DMS 273 treated with DMSO at 0.1 percent for 48 hours (cell line): ENCODE measurements around the gene NDFIP1.

Experiments
- DNase-seq: peaks from one replicate; lab custom pipeline; 2025; lab: John Stamatoyannopoulos, UW

NDFIP1 gene

DNA sequence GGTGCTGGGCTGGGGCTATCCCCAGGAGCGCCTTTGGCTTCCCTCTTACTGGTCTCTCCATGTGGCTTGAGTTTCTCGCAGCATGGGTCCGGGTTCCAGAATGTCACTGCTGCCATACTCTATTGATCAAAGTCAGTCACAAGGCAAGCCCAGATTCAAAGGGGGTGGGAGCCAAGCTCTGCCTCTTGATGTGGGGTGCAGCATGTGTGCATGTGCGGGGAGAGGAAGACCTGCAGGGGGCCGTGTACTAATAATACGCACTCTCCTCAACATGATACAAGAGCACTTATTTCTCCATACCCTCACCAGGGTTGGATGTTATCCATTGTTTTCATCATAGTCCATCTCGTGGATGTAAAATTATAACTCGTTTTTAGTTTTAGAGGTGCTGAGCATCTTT, 81.2 kb downstream of the NDFIP1 start:
- no peak for DNase-seq

DNA sequence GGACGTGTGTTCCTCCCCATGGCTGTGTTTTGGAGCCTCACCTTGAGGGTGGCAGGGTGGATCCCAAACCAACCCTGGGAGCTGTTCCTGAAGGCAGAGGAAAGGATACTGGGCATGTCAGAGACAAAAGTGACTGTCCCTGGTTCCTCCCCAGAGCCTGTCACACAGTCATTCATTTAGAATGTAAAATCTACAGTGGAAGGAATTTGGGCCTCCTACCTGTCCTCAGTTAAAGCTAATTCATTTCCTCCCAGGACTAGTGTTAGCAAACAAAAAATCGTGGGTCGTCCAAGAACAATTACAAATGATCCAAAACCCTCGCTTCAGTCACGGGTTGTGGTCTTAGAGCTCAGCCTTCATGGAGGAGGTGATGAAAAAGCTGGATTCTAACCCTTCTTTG, 83.2 kb downstream of the NDFIP1 start:
- DNase-seq = no peak

DNA sequence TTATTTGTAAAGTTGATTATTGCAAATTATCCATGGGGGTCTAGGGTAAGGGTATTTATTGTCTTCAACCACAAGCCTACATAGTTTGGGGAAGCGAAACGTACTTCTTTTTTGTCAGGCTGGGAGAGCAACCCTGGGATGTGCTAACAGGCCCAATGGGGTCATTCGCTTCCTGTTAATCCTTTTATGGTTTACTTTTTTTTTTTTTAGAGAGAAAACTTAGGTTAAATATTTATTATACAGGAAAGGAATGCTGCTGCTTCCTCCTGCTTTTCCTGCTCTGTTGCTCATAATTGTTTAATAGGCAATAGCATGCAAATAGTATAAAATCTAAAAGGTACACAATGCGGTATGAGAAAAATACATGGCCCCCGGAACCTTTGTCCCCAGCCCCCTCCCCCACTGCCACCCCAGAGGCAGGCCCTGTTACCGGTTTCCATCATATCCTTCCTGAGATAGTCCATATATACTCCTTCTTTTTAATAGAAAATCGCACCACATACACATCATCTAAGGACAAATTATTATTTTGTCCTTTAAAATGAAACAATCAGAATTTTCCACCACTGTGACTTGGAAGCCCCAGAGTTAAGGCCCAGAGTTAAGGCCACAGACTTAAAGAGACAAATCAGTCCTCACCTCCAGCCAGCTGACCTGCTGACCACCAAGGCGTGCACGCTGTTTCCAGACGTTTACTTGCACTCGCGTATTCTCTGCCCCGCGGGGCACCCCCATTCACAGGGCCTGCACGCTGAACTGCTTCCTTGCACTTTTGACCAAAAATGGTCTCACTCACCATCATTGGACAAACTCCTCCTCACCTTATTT, 83.9 kb downstream of the NDFIP1 start:
- no peak for DNase-seq

DNA sequence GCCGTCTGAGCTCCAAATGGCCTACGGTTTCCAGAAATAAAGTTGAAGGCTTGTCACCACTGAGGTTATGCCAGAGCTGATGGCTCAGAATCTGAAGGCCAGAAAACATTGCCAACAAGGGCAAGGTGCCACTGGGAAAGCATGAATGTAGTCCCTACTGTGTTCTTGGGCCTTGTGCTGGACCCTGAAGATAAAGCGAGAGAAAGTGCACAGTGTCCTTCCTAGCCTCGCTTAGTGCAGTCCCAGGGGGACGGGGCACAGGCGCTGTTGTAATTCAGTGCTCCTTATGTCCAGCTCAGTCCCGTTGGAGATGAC, 84.5 kb downstream of the NDFIP1 start:
- DNase-seq = no peak

DNA sequence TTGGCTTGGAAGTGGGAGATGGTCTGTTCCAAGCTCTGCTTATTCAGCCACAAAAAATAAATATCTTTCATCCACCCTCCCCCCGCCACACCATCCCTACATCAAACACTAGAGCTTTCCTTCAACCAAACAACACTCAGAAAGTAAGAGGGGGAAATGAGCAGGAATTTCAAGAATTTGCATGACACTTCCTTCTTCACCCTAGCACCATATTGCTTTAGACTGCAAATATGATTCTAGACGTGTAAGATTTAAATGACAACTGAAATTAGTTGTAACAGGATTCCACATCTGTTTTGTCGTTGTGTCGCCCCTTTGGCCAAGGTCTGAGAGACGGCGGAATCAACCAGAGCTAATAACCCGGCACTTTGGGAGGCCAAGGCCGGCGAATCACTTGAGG, 88.5 kb downstream of the NDFIP1 start:
- DNase-seq = no peak

DNA sequence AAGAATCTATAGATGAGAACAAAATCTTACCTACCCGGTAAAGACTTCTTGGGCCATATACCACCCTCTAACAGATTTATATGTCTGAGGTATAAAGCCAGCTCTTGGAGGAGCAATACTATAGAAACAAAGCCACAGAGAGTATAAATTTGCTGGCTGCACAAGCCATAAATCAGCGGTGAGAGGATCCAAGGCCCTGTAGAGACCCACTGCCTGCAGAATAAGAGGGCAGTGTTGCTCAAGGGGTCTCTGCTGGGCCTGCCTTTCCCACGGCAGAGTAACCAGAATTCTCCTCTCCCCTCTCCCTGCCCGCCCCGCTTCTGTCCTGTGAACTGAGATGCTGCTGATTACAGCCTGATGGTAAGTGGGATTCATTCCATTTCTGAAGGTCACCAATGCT, 89.2 kb downstream of the NDFIP1 start:
- no peak for DNase-seq

DNA sequence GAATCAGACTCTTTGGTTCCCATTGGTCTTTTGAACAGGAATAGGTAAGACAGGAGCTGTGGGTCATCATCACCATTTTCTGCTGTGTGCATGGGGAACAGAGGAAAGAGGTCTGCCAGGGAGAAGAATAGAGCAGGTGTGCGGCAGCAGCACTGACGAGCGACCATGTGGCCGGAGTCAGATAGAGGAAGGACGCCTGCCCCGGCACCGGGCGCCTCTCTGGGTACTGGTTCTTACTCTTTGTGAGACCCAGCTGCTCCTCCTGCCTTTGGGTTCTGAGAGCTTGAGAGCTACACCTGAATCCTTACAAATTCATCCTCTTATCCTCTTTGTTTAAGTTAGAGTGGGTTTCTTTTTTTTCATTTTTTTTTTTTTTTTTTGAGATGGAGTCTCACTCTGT, 90.8 kb downstream of the NDFIP1 start:
- no peak for DNase-seq

DNA sequence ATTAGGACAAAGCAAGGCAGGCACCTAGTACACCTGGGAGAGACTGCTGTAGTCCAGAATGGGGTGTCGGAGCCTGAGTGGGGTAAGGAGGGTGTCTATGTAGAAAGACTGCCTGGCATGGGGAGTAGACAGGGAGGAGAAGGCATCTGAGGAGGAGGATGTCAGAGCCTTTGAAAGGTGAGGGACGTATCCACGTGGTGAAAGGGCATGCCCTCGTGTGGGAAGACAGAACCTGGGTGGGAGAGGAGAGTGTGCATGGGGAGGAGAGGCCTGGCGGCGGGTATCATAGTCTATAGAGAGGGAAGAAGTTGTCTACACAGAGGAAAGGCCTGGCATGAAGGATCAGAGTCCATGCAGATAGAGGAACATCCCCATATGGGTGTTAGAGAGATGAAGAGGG, 91.8 kb downstream of the NDFIP1 start:
- no peak for DNase-seq

DNA sequence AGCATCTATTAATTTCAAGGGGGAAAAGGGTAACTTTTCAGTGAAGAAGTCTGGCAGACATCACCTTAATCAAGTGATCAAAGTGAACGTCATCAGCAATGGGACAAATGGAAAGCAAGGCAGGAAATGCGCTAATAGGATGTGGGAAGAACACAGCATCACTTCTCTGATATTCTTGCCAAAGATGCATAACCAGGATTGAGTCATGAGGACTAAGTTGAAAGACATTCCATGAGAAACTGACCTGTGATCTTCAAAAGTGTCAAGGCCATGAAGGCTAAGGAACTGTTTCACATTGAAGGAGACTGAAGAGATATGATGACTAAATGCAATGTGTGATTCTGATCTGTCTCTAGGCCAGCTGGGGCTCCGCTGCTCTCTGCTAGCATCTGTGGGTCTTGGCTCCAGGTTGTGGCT, 92.9 kb downstream of the NDFIP1 start:
- DNase-seq = no peak

DNA sequence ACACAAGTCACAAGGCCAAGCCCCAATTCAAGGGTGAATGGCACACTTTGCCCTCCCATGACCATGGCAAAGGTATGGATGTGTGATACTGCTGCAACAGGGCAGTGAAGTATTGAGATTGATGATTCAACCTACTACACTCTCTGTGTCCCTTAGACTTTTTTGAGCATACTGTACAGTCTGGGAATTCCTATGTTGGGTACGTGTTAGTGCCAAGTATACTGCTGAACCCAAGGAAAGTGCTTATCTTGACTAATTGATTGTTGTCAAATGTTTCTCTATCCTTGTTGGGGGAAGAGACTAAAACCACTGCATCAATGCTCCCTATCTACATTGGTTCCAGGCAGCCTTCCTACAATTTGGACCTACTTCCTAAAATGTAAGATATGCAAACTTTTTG, 93.7 kb downstream of the NDFIP1 start:
- DNase-seq = no peak
